H1 (cell line): ENCODE data around the gene SLC6A6. TPM values are rescaled to one million over a fixed set of nuclear protein-coding genes. Genes with fewer than 3 reads are reported as not detected.

Source experiments
- CHD7 ChIP-seq: fragments of 300-600 bp; sonication (generic); IDR thresholded peaks from 2 replicates; pipeline ENCODE4 v1.7.1; 2012; ENCODE audit warnings: low read length, moderate library complexity, mild to moderate bottlenecking, inconsistent platforms; ENCODE audit not compliant: insufficient replicate concordance
- JUND ChIP-seq: IDR thresholded peaks from 2 replicates; pipeline ENCODE4 v1.6.1; 2011; ENCODE audit warnings: mild to moderate bottlenecking, improper control_type of control experiment, low read length
- KDM5A ChIP-seq: fragments of 200-600 bp; IDR thresholded peaks from 2 replicates; pipeline ENCODE4 v1.7.1; 2012; ENCODE audit warnings: mild to moderate bottlenecking, low read length, inconsistent platforms, mixed read lengths
- POU5F1 ChIP-seq: IDR thresholded peaks from 2 replicates; pipeline ENCODE4 v1.6.1; 2011; ENCODE audit warnings: low read depth, mild to moderate bottlenecking, low read length, moderate library complexity
- RBBP5 ChIP-seq: IDR thresholded peaks from 2 replicates; pipeline ENCODE4 v1.7.1; 2012; ENCODE audit warnings: low read depth, mild to moderate bottlenecking, inconsistent platforms, low read length, moderate library complexity, borderline replicate concordance
- RFX5 ChIP-seq: IDR thresholded peaks from 2 replicates; pipeline ENCODE4 v1.6.1; 2011; ENCODE audit warnings: low read depth, low read length, improper control_type of control experiment, borderline replicate concordance
- SRF ChIP-seq: IDR thresholded peaks from 2 replicates; pipeline ENCODE4 v1.6.1; 2011; ENCODE audit warnings: mild to moderate bottlenecking, low read depth, low read length, moderate library complexity
- SUZ12 ChIP-seq: fragments of 200-600 bp; sonication (generic); IDR thresholded peaks from 2 replicates; pipeline ENCODE4 v1.6.1; 2012; ENCODE audit warnings: mild to moderate bottlenecking, inconsistent platforms, low read length, moderate library complexity, mixed read lengths
- TCF12 ChIP-seq: IDR thresholded peaks from 2 replicates; pipeline ENCODE4 v1.6.1; 2011; ENCODE audit warnings: low read depth, mild to moderate bottlenecking, low read length
- USF2 ChIP-seq: IDR thresholded peaks from 2 replicates; pipeline ENCODE4 v1.6.1; 2011; ENCODE audit warnings: low read length, improper control_type of control experiment
- ZNF274 ChIP-seq: IDR thresholded peaks from 2 replicates; pipeline ENCODE4 v1.7.0; 2012; ENCODE audit warnings: low read length, borderline replicate concordance; ENCODE audit errors: extremely low read depth
- polyA plus RNA-seq, 7 experiments: library from polyadenylated mRNA; depleted of rRNA in 3 of 7; stranded (reverse) in 5 of 7; unstranded in 2 of 7; fragments of >200 nt in 5 of 7; fragments of 200-250 nt in 2 of 7; gene quantifications; 1 replicate in 5 of 7; 2 replicates in 1 of 7; 4 replicates in 1 of 7; pipeline versions ENCODE4 v1.2.1 to v1.2.3, GENCODE V29; 2011 to 2013; ENCODE audit warnings: missing spikeins in 2 of 7, mixed read lengths in 2 of 7
- total RNA-seq: library from RNA; stranded (reverse); fragmentation: NEBNext Ultra II Directional; extraction: Animal tissue kit (Norgen Biotek cat#: 25700); gene quantifications from 2 replicates; pipeline ENCODE4 v1.2.1, GENCODE V29; 2021

The SLC6A6 gene
- total and polyA plus RNA-seq, 2 of the 8 experiments (the other 6 are each of a cell fraction or from before 2014, with no cell fraction given), result 66.2 to 144 TPM

DNA sequence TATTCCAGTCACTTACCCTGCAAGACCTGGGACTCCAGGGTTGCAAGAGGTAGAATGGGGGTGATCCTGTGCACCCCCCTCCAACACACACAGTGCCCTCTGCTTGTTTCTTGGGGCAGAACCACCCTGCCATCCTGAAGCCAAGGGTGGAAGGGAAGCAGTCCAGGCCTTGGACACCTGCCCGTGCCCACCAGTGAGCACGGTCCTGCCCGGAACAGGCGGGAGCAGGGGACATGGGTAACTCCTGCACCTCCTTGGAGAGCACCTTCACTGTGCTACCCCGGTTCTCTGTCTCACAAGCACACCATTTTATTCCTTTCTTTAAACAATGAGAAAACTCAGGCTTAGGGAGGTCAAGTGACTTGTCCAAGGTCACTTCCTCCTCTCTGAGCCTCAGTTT, 57.0 kb downstream of the SLC6A6 start (continued):
- TF ChIP-seq SUZ12 (no peak), CHD7 (no peak), POU5F1 (no peak), ZNF274 (no peak), JUND (no peak), RFX5 (no peak), USF2 (no peak), KDM5A (no peak), SRF (no peak), TCF12 (no peak), RBBP5 (no peak)
